SKM-1 treated with dmso at 0.1 percent for 144 hours (cell line): ENCODE results near the gene CLEC16A.
"Not testable (repeated sequence)": the region's sequence is repeated elsewhere in the genome, so short reads cannot be mapped to it uniquely, and the experiment has no call there.

ENCODE experiments used
- DNase-seq: peaks from one replicate; lab custom pipeline; 2025; ENCODE audit not compliant: unreplicated experiment; lab: John Stamatoyannopoulos, UW

The CLEC16A gene

DNA sequence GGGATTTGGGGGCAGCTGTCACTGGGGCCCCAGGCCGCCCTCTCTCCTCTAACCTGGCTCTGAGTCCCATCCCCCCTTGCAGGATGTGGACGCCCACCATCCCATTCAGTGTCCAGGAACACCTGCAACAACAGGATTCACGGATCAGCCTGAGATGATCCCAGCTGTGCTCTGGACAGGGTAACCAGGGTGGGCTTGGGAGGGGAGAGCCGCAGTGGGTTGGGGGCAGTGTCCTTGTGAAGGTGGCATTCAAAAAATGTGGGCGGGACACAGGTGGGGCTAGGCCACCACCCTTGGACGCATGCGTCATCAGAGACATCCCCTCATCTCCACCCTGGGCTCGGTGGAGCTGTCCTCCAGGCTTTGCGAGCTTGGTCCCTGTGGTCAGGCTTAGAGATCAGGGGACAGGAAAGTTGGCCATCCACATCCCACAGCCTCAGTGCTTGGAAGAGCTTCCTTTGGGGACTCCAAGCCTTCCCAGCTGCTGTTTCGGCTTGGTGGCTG lies 21.2 kb upstream of the CLEC16A start:
- no peak for DNase-seq

DNA sequence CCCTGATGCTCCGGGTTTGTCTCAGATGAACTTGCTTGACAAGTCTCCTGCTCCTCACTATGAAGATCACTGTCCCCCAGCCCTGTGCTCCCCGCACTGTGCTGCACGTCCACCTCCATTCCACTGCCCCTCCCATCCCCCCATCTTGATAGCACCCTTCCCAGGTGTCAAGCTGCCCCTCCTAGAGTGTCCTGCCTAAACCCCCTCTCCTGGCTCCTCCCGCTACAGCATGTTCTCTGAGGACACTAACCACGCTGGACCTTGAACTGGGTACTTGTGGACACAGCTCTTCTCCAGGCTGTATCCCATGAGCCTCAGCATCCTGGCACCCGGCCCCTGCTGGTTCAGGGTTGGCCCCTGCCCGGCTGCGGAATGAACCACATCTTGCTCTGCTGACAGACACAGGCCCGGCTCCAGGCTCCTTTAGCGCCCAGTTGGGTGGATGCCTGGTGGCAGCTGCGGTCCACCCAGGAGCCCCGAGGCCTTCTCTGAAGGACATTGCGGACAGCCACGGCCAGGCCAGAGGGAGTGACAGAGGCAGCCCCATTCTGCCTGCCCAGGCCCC lies 20.6 kb upstream of the CLEC16A start:
- DNase-seq, result no peak

DNA sequence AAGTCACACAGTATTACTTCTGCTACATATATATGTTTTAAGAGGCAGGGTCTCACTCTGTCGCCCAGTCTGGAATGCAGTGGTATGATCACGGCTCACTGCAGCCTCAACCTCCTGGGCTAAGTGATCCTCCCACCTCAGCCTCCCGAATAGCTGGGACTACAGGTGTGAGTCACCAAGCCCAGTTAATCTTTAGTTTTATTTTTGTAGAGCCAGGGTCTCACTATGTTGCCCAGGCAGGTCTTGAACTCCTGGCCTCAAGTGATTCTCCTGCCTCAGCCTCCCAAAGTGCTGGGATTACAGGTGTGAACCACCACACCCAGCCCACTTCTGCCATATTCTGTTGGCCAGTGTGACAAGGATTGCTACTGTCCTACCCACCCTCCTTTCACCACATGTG lies 19.1 kb upstream of the CLEC16A start:
- DNase-seq, result not testable (repeated sequence)

DNA sequence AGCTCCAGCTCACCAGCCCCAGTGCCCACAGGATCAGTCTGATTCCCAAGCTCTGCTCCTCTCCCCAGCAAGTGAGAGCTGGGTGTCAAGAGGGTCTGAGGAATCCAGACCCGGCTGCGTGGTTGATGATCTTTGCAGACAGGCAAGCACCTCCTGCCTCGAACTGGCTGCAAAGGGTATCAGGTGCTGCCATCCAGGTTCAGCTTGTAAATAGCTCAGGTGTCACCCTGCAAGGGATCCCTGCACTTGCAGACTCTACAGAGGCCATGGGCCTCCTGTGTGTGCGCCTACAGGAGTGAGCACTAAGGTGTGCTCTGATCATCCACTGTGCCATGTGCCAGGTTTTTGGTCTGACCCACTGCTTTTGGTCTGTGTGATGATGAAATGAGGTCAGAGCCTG lies 18.3 kb upstream of the CLEC16A start:
- no peak for DNase-seq

- no peak for DNase-seq
Measured at GRCh38 chr16:10926867-10927266, 17.5 kb upstream of the CLEC16A start.

DNA sequence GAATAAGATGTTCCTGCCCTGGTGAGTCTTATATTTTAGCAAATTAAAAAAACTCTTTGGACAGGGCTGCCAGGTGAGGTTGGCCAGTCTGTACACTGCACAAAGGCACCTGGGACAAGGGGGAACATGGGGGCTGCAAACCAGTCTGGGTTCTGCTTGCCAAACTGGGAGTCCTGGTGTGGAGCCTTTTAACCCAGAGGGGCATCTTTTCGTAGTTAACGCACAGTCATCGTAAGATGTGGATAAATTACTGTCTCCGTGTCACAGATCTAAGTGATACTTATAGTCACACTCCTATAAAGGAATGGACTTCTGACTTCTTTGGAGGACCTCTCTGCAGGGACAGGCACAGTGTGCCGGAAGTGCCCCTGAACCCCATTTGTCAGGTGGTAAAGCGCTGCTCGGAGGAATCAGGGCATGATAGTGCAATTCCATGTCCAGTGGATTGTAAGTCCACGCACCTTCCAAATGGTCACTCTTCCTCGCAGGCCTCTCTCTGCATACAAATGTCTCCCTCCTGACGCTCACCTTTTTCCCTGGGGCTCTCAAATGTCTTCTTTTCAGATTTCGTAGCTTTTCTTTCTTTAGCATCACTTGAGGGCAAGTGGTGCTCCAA lies 16.8 kb upstream of the CLEC16A start:
- DNase-seq, result no peak

- DNase-seq, result not testable (repeated sequence)
Measured at GRCh38 chr16:10929097-10929496, 15.3 kb upstream of the CLEC16A start.

DNA sequence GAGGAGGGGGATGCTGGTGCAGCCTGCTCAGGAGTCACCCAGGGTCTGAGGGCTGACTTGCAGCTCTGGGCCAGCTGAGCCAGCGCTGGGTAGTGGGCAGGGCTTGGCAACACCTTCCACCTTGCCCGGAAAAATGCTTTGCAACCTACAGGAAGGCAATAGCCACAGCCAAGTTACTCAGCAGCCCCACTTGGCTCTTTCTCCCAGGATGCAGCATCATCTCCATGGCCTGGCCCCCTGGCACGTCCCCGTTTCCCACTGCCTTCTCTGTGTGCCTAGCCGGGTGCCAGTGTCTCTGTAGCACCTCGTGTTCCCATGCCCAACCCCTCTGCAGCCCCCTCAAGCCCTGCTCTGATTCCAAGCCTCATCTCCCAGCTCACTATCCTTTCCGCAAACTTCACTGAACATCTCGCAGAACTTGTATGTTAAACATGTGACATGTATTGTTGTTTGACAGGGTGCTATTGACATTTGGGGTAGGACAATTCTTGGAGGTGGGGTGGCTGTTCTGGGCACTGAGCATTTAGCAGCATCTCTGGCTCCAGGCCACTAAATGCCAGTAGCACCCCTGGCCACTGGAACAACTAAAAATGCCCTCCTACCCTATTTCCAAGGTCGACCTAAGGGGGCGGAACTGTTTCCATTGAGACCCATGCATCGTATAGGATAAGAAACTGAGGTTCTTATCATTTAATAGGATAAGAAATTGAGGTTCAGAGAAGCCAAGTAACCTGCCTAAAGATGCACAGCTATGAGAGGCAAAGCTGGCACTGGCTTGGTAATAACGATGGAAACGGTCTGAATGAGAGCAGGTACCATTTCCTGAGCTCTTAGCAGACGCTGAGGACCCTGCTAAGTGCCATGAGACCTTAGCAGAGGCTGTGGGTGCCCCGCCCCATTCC lies 14.3 kb upstream of the CLEC16A start:
- no peak for DNase-seq

DNA sequence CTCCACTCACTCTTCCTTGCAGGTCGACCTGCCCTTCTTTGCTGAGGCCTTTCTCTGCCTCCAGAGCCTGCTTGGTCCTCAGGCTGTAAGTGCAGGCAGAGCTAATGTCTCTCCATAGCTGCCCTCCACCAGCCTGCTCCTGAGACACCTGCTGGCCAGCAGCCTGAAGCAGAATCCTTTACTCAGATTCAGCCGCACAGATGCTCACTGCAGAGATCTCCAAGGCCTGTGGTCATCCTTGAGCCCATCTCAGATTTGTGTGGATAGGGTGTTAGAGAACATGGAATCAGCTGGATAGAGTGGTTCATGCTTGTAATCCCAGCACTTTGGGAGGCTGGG lies 13.6 kb upstream of the CLEC16A start:
- DNase-seq, result no peak

- no peak for DNase-seq
Measured at GRCh38 chr16:10931134-10931533, 13.2 kb upstream of the CLEC16A start.

- DNase-seq, result no peak
Measured at GRCh38 chr16:10931977-10932632, 12.3 kb upstream of the CLEC16A start.

- no peak for DNase-seq
Measured at GRCh38 chr16:10932959-10933710, 11.2 kb upstream of the CLEC16A start.

DNA sequence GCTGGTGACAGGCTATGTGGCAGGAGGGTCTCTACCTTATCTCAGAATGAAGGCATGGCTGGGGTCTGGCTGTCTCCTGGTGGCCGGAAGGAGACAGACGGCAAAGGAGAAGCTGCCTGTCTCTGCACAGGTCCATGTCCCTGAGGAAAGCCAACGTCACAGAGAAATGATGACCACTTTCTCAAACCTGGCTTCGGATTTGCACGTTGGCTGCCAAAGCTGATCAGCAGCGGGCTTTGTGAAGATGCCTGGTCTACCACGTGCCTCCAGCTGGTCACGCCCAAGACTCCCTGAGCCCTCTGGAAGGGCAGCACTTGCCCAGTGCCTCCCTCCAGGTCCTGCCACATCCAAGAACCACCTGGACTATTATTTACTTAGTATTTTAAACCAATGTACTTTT lies 10.5 kb upstream of the CLEC16A start:
- no peak for DNase-seq

- no peak for DNase-seq
Measured at GRCh38 chr16:10934325-10935107, 9.8 kb upstream of the CLEC16A start.

- DNase-seq, result no peak
Measured at GRCh38 chr16:10935226-10935915, 9.0 kb upstream of the CLEC16A start.

DNA sequence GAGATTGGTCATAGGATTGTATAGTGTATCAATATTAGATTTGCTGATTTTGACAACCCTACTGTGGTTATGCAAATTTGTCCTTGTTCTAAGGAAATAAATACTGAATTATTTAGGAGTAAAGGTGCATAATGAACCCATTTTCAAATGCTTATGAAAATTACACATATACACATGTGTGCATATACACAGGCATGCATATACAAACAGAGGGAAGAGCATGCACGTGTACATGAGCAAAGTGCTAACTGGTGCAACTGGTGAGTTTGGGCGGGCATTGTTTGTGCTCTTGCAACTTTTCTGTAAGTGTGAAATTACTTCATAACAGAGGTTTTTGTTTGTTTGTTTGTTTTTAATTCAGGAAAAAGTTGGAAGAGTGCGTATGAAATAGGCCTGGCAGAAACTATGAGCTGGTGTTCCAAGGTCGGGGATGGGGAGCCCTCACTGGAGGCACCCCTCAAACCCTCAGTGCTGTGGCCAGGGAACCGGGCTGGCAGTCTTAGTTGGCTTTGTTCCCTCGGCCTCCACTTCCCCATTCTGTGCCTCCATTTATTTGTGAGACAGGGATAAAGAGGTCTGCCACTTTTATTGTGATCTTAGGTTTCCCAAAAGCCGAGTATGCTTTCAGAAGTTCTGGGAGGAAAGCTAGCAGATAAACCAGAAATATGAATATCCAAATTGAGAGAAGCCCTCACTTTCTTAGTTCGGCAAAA lies 7.9 kb upstream of the CLEC16A start:
- DNase-seq, result no peak

GRCh38 chr16:10937068-10937859 lies 7.1 kb upstream of the CLEC16A start:
- DNase-seq, result no peak

- DNase-seq, result no peak
Measured at GRCh38 chr16:10938321-10938720, 6.0 kb upstream of the CLEC16A start.
